ENCODE results near the gene CANT1. TPM values are rescaled to one million over a fixed set of nuclear protein-coding genes. Genes with fewer than 3 reads are reported as not detected.

The CANT1 gene
- total RNA-seq, 4 donors from 2014 or later: 9.2 to 40.6 (median 21.5) TPM

DNA sequence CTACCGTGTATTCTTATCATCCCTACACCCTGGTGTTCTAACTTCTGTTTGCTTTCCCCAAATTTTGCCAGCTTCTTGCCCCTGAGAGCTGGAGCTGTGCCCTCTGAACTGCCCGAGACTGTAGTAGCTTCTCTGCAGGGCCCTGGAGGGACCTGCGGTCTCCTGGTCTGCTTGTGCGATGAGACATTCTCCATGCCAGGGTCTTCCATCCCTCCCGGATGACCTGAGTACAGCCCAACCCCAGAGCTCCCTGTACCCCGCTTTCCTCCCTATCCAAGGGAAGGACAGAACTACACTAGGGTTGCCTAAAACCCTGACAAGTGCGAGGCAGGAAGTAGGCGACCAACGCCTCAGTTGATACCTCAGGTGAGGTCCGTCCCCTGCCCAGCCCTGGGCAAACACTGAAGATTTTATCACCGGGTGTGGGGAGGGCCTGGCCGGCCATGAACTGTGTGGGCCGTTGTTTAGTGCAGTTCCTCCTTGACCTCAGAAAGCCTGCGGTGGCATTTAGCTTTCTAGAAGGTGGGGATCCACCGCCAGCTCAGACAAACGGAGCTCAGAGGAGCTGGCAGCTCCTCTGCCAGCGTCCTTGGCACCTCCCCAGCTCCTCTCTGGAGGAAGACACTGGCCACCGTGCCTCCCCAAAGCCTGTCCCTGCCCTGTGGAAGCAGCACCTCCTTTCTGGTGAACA lies 13.7 kb downstream of the CANT1 start:
- H3K9me3 ChIP-seq: no peaks in the 10 kb centered on the region
- H3K4me3 ChIP-seq: no peak overlapping the region
- no peaks in the 10 kb centered on the region for H3K27me3 ChIP-seq
- DNase-seq: peak in 1 of 2 donors; percentile 15
- no peak overlapping the region for H3K27ac ChIP-seq
- no peaks in the 10 kb centered on the region for H3K4me1 ChIP-seq
- intact Hi-C loops (cut with DNase I; ENCODE audit: low total_unique reads): no loop called here
- H3K36me3 ChIP-seq: no peaks in the 10 kb centered on the region
- TF ChIP-seq, protein P1, sequence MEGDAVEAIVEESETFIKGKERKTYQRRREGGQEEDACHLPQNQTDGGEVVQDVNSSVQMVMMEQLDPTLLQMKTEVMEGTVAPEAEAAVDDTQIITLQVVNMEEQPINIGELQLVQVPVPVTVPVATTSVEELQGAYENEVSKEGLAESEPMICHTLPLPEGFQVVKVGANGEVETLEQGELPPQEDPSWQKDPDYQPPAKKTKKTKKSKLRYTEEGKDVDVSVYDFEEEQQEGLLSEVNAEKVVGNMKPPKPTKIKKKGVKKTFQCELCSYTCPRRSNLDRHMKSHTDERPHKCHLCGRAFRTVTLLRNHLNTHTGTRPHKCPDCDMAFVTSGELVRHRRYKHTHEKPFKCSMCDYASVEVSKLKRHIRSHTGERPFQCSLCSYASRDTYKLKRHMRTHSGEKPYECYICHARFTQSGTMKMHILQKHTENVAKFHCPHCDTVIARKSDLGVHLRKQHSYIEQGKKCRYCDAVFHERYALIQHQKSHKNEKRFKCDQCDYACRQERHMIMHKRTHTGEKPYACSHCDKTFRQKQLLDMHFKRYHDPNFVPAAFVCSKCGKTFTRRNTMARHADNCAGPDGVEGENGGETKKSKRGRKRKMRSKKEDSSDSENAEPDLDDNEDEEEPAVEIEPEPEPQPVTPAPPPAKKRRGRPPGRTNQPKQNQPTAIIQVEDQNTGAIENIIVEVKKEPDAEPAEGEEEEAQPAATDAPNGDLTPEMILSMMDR (IDR thresholded peaks at IDR 0.05): no peak
- no peak for TF ChIP-seq POLR2A (IDR thresholded peaks at IDR 0.05)

DNA sequence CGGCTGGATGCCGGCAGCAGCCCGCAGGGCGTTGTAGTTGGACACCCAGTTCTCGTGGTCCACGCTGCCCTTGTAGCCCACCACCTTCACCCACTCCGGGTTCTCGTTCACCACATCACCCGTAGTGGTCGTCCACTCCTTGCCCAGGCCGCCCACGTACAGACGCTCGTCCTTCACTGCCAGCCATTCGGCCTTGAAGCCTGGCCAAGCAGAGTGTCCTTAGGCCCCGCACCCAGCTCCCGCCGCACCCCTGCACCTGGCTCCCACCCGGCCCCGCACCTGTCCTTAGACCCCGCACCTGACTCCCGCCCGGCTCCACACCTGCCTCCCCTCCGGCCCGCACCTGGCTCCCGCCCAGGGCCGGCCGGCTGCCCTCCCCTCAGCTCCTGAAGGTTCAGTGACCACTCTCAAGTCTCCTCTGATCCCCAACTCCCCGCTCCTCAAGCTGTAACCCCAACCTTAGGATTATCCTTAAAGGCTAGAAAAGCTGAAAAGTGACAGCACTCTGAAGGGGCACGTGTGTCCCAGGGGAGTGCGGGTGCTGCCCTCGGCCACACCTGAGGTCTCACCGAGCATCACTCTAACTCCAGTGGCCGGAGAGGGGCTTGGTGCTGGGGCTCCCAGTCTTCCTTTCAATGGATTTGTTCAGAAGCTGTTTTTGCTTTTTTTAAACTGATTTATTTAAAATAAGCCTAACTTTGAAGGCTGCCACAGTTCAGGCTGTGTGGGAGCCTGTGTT lies 14.4 kb downstream of the CANT1 start:
- no peaks in the 10 kb centered on the region for H3K9me3 ChIP-seq
- H3K36me3 ChIP-seq: no peaks in the 10 kb centered on the region
- H3K27ac ChIP-seq: no peak overlapping the region
- no peaks in the 10 kb centered on the region for H3K27me3 ChIP-seq
- H3K4me3 ChIP-seq: no peak overlapping the region
- intact Hi-C loops (cut with DNase I; ENCODE audit: low total_unique reads): no loop called here
- TF ChIP-seq, protein P1 (IDR thresholded peaks at IDR 0.05): no peak
- no peak for TF ChIP-seq POLR2A (IDR thresholded peaks at IDR 0.05)
- peak; percentile 14 to 16 for DNase-seq
- H3K4me1 ChIP-seq: no peaks in the 10 kb centered on the region

DNA sequence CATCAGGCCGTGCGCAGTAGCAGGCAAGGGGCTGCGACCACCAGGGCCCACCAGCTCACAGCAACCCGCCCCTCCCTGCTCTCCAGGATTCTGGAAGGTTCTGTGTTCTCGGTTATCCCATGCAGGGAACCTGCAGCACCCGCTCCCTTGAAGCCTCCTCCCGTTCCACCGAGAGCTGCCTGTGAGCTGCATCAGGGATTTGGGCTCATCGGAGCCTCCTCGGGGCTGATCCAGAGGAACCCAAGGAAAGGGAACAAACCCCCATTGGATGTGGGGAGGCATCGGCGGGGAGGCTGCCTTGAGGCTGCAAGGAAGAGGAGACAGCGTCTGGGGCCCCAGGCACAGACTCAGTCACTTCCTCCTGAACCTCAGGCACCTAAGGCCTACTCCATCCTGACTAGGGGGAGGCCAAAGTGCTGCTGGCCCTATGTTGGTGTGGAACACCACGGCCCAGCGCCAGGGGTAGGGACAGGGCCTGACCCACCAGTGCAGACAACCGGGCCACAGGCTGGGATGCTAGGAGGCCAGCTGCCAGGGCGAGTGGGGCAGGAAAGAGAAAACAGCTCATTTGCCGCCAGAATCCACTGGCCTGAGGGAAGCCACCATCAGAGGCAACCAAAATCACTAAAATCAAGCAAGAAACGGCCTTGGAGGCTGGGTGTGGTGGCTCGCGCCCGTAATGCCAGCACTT lies 15.4 kb downstream of the CANT1 start:
- DNase-seq: peak; percentile 9 to 11
- no peaks in the 10 kb centered on the region for H3K9me3 ChIP-seq
- TF ChIP-seq POLR2A (IDR thresholded peaks at IDR 0.05): no peak
- TF ChIP-seq, protein P1 (IDR thresholded peaks at IDR 0.05): no peak
- H3K4me3 ChIP-seq: no peak overlapping the region
- H3K36me3 ChIP-seq: no peaks in the 10 kb centered on the region
- H3K27me3 ChIP-seq: no peaks in the 10 kb centered on the region
- H3K4me1 ChIP-seq: no peaks in the 10 kb centered on the region
- no peak overlapping the region for H3K27ac ChIP-seq
- intact Hi-C loops (cut with DNase I; ENCODE audit: low total_unique reads): no loop called here

DNA sequence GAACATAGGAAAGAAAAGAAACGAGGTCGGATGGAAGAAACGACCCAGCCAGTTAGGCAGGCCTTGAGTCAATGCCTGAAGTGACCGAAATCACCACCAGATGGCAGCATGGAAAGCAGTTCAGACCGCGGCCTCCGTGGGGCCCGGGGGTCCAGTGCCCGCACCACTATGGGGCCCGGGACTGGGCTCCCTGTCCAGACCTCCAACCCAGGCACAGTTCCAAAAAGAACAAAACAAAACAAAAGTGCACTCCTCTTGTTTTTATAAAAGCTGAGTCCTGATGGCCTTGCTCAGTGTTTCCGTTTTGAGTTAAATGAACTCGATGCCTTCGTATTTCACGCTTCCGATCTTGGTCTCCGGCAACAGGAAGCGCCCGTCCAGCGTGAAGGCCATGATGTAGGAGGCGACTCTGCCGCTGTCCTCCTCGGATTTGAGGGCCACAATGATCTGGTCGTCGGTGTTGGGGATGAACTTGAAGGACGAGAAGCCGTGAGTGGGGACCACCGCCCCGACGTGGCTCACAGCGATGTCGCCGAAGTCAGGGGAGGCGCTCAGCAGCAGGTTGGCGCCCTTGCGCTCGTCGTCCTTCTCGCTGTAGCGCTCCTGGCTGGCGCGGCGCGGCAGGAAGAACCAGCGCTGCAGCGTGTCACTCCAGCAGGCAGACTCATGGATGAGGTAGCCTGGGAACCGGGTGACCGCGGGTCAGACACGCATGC lies 16.2 kb downstream of the CANT1 start:
- H3K9me3 ChIP-seq: no peaks in the 10 kb centered on the region
- no peaks in the 10 kb centered on the region for H3K36me3 ChIP-seq
- H3K27ac ChIP-seq: no peak overlapping the region
- intact Hi-C loops (cut with DNase I; ENCODE audit: low total_unique reads): no loop called here
- H3K4me1 ChIP-seq: no peaks in the 10 kb centered on the region
- TF ChIP-seq, protein P1 (IDR thresholded peaks at IDR 0.05): peak; percentile 49 to 73 (median 64)
- TF ChIP-seq POLR2A (IDR thresholded peaks at IDR 0.05): no peak
- DNase-seq: peak; percentile 43 to 47
- no peaks in the 10 kb centered on the region for H3K27me3 ChIP-seq
- H3K4me3 ChIP-seq: no peak overlapping the region
